ENCODE data around the gene GPC5. TPM values are rescaled to one million over a fixed set of nuclear protein-coding genes. Genes with fewer than 3 reads are reported as not detected.

Gene GPC5
- total RNA-seq, 1 experiment from 2014 or later, result 0.11 TPM

DNA sequence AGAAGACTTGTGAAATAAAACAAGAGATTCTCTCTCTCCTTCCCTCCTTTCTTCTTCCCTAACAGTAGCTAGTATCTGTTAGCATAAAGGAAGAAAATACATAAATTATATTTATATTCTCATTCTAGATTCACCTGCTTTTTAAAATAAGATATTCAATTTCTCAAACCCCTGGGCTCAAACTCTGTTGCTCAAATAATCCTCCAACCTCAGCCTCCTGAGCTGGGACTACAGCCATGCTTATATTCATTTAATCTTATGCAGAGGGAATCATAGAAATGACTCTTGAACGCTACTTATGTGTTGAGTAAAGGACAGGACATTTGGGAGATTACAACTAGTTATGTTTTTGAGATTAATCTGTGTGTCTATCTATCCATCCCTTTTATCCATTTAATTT lies 56.2 kb downstream of the GPC5 start:
- no peak for DNase-seq (ENCODE audit: low read depth)

DNA sequence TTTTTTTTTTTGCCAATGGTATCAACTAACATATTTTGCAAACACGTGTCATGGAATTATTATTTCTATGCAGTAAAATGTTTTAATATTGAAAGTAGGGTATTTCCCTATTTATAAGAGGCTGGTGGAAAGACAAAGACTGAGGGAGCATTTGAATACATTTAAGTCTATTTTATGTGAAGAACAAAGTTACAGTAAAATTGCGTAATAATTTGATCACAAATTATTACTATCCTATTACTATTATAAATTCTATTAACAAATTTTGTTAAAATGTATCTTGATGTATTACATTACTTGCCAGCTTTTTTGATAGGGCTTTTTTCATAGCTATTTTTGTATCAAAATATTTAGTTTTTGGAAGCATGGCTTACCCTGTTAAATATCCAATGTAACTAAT lies 58.4 kb downstream of the GPC5 start:
- no peak for DNase-seq (ENCODE audit: low read depth)

DNA sequence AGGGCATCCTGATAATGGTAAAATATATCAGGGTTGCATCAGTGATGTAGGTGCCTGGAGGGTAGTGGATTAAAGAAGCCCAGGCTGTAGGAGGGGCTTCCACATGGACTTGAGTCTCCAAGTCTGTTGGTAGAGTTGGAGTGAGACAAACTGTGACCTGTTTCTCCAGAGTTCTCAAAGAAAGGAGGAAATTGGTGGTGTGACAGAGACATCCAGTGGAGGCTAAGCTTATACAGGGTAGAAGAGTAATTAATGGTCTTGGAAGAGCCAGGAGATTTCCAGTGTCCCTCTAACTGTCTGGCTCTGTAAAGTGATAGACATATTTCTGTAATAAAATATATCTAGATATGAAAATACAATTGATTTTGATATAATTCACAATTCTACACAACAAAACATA lies 61.1 kb downstream of the GPC5 start:
- no peak for DNase-seq (ENCODE audit: low read depth)

DNA sequence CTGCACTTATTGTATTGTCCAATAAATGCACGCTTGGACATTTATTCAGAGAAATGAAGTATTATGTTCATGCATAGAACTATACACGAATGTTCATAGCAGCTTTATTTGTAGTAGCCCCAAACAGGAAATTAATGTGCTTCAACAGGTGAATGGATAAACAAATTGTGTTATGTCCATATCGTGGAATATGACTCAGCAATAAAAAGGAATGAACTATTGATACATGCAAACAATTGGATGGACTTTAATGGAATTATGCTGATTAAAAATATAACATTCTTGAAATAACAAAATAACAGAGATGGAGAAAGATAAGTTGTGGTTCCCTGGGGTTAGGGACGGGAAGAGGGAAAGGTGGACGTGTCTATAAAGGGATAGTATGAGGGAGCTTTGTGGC lies 65.9 kb downstream of the GPC5 start:
- DNase-seq (ENCODE audit: low read depth), result no peak

DNA sequence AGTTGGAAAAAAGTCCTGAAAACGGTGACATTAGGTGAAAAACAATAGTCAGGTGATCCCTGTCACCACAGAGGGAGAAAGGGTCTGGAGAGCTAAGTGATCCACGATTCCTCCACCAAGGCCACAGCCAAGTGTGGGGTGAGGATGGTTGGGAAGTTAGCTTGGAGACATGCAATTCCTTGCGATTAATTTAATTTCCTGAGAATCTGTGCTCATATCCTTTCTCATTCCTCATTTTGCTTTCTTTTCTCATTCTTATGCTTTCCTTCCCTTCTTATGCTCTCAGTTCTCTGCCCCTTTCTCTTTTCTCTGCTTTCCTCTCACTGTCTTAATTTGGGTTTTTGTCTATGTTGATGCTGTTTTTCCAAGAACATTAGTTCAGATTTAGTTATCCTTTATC lies 68.8 kb downstream of the GPC5 start:
- DNase-seq (ENCODE audit: low read depth), result no peak

DNA sequence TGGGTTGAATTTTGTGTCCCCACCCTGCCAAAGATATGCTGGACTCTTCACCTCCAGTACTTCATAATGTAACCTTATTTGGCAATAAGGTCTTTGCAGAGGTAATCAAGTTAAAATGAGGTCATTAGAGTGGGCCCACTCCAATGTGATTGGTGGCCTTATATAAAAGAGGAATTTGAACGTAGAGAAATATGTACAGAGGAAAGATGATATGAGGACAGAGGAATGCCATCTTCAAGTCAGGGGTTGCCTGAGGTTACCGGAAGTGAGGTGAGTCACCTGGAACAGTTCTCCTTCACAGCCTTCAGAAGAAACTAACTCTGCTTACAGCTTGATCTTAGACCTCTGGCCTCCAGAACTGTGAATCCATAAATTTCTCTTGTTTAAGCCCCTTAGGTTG lies 69.9 kb downstream of the GPC5 start:
- DNase-seq (ENCODE audit: low read depth), result no peak

DNA sequence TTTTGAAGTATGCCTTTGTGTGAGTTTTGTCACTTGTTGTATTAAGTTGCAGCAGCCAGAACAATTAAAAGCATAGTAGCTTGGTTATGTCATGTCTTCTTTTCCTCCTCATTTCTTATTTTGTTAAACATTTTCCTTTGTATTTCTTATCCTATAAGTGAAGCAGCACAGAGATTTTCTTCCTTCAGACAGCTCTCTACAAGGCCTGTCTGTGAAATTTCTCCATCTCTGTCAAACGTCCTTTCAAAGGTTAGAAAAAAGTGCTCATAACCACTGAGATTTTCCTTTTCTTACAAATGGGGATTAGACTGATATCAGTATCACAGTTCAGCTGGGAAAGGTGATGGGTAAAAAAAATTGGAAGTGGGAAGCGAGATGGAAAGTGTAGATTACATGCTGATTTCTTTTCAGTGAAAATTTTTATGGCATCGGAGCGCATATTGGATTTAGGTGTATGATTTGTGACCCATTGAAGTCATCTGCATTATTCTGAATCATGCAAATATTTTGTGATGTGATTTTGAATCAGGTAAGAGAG lies 71.7 kb downstream of the GPC5 start:
- DNase-seq (ENCODE audit: low read depth), result no peak

DNA sequence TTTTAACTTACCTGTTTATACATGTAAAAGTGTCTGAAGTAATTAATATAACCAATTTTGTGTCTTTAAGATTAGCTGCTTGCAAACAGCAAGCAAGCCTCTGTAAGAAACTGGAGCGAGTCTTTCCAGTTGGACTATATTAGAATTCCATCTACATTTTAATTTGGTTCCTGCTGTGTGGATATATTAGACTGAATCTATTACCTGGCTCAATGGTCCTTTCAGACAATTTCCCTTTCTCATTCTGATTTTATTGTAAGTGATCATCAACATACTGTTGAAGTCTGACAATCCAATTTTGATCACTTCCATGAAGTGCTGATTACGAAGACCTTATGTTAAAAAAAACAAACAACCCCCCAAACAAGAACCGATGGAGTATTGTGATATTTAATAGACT lies 72.3 kb downstream of the GPC5 start:
- DNase-seq (ENCODE audit: low read depth), result no peak

DNA sequence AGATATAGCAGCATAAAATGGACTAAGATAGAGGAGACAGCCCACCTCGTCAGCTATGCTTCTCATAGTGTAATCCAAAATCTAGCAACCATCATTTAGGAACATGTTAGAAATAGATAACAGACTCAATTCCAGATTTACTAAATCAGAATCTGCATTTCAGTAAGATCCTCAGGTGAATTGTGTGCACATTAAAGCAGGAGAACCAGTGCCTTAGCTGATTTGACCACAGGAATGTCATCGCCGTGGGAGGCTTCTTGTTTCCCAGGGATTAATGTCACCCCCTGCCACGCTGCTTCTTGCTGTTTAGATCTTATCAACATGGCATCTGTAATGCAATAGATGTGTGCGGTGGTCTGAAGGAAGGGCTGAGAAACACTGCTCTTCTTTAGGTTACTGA lies 84.0 kb downstream of the GPC5 start:
- DNase-seq (ENCODE audit: low read depth), result no peak

DNA sequence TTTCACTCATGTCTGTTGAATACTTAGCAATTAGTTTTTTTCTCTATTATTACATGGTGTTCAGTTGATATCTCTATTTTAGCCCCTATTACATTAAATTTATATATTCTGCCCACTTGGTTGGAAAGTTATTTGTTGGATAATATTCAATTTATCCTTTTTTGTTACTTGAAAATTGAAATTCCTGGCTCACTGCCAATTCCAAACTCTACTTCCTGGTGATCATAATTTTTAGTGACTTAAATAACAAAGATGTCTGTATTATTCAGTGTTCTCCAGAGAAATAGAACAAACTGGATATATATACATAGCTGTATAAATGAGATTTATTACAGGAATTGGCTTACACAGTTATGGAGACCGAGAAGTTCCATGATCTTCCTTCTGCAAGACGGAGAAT lies 93.6 kb downstream of the GPC5 start:
- DNase-seq (ENCODE audit: low read depth), result no peak

DNA sequence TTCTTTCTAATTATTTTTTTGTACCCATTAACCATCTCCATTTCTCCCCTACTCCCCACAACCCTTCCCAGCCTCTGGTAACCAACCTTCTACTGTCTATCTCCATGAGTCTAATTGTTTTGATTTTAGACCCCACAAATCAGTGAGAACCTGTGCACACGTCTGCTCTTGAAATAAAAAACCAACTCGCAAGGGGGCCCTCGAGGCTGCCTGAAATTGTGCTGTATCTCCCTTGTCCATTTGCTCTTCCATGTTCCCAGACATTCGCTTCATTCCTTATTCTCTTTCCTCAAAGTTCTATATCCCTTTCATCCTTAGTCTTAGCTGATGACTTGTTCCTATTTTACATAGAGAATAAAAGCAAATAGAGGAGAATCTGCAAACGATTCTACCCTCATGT lies 95.0 kb downstream of the GPC5 start:
- DNase-seq (ENCODE audit: low read depth), result no peak

DNA sequence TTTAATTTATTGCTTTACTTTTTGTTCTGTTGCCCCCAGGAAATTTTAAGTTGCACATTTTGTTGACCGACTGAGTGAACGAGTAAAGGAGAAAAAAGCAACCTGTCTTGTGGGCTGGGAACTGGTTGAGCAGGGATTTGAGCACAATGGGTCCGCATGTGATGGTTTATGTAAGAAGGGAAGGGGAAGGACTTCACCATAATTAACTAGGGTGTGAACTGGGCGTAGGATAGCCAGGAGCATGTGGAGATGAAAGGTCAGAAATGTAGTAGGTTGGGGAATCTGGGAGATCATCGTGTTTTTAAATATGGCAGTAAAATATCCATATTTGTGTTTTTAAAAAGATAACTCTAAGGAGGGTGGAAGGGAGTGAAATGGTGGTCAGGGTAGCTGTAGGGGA lies 99.9 kb downstream of the GPC5 start:
- no peak for DNase-seq (ENCODE audit: low read depth)

DNA sequence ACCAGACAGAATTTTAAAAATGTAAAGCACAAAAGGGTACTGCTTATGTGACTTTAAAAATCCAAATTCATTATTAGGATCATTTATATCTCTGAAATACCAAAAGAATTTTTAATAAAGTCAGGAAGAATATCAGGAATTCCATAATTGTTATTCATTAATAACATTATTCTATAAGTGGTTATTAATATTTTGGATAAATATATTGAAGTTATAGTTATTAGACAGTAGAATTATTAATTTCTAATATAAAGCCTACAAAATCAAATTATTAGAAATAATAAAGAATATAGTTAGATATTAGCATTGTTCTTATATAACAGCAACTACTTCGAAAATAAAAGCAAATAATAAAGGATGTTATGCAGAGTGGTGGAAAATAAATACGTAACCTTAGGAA lies 105.8 kb downstream of the GPC5 start:
- DNase-seq (ENCODE audit: low read depth), result no peak

DNA sequence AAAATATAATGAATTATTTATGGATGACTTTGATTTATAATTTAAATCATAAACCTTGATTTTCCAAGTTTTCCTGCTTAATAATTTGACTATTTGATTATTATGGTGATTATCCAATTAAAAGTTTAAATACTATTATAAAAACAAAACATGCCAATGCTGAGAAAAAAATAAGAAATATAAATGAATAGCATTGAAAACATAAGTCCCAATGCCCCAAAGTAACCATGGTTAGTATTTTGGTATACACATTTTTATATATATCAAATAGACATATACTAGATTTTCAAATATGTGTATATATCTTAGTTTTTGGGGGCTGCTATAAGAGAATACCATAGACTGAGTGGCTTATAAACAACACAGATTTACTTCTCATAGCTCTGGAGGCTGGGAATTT lies 108.3 kb downstream of the GPC5 start:
- no peak for DNase-seq (ENCODE audit: low read depth)

DNA sequence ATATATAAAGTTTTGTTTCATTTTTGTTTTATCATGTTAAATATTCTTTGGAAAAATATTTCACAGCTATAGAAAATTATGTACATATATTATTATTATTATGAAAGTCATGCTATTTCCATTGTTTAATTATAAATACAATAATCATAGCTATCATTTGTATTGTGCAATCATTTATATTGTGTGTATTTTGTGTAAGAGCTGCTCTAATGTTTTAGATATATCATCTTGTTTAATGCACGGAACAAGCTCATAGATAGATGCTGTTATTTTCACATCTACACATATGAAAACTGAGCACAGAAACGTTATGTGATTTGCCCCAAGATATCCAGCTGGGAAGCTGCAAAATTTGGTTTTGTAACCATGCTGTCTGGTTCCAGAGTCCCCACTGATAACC lies 111.6 kb downstream of the GPC5 start:
- no peak for DNase-seq (ENCODE audit: low read depth)

DNA sequence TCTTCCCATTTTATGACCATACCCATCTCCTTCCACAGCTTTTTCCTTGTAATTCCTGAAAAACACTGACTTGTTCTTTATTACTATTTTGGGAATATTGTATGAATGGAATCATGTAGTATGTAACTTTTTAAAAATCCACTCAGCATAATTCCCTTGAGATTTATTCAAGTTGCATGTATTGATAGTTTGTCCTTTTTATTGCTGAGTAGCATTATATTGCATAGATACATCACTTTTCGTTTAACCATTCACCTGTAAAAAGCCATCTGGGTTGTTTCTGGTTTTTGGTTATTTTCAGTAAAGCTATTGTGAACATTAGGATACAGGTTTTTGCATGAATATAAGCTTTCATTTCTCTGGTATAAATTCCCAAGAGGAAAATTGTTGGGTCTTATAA lies 115.4 kb downstream of the GPC5 start:
- DNase-seq (ENCODE audit: low read depth), result no peak

DNA sequence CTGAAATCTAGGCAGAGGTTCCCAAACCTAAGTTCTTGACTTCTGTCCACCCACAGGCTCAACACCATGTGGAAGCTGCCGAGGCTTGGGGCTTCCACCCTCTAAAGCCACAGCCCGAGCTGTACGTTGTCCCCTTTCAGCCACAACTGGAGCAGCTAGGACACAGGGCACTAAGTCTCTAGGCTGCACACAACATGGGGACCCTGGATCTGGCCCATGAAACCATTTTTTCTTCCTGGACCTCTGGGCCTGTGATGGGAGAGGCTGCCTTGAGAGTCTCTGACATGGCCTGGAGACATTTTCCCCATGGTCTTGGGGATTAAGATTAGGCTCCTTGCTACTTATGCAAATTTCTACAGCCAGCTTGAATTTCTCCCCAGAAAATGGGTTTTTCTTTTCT lies 118.4 kb downstream of the GPC5 start:
- no peak for DNase-seq (ENCODE audit: low read depth)

DNA sequence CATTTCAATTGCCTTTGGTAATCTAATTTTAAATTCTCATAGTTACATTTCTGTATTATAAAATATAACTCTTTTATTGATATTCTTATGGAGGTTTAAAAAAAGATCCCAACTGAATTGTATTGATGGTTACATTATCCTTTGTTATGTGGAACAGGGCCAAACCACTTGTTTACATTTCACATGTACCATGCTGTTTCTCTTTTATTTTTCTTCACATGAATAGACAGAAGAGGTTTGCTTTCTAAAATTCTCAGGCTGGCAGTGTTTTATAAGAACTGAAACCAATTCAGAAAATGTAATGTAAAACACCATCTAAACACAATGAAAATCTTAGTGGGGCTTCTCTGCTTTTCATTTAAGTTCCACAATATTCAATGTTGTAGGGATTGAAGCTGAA lies 122.5 kb downstream of the GPC5 start:
- no peak for DNase-seq (ENCODE audit: low read depth)

DNA sequence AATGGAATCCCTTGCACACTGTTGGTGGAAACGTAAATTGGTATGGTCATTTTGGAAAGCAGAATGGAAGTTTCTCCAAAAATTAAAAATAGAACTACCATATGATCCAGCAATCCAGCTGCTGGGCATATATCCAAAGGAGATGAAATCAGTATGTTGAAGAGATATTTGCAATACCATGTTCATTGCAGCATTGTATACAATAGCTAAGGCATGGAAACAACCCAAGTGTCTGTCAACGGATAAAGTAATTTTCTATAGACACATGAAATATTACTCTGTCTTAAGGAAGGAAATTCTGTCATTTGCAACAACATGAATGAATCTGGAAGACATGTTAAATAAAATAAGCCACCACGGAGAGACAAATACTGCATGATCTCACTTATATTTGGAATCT lies 124.7 kb downstream of the GPC5 start:
- no peak for DNase-seq (ENCODE audit: low read depth)

DNA sequence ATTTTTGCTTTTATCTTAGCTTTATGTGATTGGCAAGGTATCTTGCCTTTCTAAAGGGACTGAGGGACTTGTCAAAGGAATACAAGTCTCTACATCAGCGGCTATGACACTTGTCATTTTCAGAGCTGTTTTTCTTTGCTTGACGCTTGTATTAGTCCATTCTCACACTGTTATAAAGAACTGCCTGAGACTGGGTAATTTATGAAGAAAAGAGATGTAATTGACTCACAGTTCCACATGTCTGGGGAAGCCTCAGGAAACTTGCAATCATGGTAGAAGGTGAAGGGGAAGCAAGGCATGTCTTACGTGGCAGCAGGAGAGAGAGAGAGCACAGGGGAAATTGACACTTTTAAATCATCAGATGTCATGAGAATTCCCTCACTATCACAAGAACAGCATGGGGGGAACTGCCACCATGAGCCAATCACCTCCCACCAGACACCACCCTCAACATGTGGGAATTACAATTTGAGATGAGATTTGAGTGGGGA lies 128.2 kb downstream of the GPC5 start:
- DNase-seq (ENCODE audit: low read depth), result no peak

DNA sequence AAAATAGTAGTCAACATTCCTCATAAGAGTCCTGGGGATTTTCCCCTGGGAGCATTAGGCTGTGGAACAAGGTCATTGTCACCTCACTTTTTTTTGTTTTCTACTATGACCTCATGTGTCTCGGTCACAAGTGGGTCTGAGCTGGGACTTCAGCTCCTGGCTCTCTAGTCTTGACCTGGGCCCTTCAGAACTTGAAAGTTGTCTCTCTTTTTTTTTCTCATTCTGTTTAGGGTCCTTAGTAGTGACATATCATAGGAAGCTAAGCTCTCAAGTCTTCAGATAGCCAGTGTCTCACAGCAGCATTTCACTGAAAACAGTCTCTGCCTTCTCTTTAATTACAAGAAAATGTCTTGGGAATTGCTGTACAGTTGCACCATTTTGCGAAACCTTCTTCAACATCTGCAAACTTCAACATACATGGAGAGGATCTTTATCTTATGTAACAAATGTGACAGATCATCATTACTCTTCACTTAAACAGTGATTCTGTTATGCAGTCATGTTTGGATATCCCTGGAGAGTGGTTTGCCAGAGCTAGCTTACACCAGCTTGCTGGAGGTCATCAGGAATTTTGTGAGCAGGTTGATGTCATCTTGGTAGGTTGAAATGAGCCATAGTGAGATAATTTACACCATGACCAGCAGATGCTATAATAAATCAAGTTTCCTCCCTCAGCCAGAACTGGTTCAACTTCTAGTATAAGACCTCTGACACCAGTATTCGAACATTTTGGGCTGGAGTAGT lies 131.5 kb downstream of the GPC5 start:
- DNase-seq (ENCODE audit: low read depth), result no peak

DNA sequence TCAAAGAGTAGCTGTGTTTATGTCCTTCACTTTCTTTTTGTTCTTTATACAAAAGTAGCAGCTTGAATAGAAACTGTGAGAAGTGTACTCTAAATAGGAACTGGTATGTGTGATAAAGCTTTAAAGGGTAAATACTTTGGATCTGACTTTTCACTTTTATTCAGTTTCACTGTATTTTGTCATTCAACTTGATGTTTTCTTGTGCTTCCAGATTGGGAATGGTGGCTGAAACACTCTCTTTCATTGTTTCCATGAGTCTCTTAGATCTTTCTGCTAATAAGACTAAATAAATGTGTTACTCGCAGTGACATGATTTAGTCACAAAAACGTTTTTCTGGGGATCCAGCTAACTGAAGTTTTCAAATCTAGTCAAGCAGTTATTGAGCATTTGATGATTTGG lies 133.2 kb downstream of the GPC5 start:
- DNase-seq (ENCODE audit: low read depth), result no peak

DNA sequence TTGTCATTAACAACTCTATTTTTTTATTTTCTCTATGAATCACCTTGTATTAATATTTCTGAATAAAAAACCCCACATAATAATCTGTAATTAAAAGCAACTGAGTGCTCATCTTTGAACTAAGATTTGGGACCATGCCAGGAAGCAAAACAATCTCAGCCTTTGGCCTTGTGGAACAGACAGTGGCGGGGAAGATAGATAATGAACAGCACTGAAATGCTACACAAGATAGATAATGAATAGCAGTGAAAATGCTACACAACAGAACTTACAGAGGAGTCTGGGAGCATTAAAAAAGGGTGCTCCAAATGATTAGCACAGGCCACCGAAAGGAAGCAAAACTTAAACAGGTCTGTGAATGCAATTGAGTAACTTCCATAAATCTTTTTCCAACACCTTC lies 134.9 kb downstream of the GPC5 start:
- no peak for DNase-seq (ENCODE audit: low read depth)

DNA sequence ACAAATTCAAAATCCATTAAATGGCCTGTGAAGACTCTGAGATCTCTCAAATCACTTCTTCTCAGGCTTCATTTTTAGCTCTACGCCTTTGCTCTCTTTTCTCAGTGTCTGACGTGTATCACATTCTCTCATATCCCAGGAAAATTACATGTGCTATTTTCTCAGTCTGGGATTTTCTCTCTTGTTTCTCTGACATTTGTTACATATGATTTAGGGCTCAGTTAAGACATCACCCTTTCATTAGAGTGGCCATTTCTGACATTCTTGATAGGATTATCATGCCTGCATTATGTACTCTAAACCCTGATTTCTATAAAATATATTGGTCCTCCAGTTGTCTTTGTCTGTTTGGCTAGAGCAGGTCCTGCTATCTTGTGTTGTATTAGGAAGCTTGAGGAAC lies 136.6 kb downstream of the GPC5 start:
- no peak for DNase-seq (ENCODE audit: low read depth)
